GM21360 (cell line): ENCODE data around the gene CDC34.

ENCODE experiments used
- ATAC-seq: cut with Tn5 transposase; IDR thresholded peaks from one replicate; pipeline ENCODE4 v1.9.1; 2021; ENCODE audit warnings: mild to moderate bottlenecking, moderate library complexity; ENCODE audit not compliant: unreplicated experiment

CDC34 gene

DNA sequence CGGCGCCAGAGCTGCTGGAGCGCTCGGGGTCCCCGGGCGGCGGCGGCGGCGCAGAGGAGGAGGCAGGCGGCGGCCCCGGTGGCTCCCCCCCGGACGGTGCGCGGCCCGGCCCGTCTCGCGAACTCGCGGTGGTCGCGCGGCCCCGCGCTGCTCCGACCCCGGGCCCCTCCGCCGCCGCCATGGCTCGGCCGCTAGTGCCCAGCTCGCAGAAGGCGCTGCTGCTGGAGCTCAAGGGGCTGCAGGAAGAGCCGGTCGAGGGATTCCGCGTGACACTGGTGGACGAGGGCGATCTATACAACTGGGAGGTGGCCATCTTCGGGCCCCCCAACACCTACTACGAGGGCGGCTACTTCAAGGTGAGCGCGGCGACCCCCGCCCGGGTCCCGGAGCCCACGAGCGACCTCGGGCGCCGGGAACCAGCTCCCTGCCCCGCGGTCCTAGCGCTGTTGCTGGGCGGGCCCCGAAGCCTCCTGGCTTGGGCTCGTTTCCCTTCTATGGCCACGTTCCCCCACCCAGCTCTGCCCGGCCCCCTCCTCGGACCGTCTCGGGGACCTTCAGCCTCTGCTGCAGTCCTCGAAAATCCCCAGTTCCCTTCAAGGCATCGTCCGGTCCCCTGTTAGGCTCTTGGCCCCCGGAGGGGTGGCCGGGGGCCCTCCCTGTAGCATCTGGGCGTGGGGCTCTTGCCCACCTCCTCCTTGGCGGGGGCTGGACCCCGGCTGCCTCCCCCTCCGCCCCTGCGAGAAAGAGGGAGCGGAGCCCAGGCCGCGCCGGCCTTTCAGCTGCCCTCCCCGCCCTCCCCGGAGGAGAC is at the start of gene CDC34:
CDC34 (plus strand) TSS at position 8 of the 808 bp plus-strand sequence; CDS start at position 180, 172 bp downstream.
- peak; percentile 50 for ATAC-seq

DNA sequence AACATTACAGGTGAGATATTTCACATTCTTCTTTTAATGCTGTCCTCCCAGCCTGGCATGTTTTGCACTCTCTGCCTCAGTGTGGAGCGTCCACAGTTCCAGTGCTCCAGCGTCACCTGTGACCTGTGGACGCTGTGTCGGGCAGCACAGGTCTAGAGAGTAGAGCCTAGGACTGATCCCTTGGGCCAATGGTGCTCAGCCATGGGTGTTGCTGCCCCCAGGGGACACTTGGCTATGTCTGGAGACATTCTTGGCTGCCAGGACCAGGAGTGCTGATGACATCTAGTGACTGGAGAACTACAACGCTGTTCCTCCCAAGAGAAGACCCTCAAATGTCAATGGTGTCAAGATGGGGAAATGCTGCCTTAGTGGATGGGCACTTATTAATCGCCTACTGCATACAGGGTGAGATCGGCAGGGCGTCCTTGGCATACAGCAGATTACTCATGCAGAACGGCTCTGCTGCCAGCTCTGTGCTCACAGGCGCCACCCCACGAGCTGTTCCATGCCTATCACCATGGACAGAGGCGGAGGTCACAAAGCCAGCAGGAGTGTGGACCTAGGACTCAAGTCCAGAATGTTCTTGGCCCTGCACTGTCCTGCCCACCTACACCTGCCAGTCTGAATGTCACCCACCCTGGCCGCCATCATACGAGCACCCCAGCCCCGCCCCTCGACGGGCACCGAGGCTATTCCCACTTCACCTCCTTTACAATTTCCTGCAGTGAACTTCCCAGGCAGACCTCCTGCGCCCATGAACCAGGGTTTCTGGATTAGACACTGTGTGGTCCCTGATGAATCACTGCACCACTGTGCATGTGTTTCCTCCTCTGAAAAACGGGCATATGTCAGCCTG is 49.1 kb upstream of the CDC34 start:
- ATAC-seq = no peak

DNA sequence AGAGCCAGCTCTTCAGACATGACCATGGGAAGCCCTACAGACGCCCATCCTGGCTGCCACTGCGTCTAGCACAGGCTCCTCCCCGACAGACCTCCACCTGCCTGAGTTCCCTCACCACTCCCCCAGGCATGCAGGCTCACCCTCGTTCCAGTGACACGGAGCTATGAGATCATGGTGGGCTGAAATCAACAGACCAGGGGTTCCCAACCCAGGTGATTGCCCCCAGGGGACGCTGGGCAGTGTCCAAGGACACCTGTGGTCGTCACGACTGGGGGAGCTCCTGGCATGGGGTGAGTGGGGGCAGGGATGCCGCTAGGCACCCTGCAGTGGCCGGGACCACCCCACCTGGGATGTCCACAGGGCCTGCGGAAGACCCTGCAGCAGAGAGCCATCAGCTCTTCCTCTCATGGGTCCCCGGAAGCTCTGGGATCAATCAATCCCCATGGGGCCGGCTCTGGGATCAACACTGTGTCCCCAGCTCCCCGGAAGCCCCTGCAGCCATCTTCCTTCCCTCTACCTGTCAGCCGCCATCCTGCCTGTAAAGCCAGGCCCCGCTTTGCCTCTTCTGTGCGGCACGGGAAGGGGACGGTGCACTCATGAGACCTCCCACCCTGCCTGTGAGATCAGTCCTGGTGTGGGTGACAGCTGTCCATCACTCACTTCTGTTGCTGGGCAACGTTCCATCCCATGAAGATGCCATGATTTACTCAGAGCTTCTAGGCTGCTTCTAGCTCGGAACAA is 48.1 kb upstream of the CDC34 start:
- ATAC-seq = no peak

GRCh38 chr19:484494-484893 is 47.1 kb upstream of the CDC34 start:
- no peak for ATAC-seq

DNA sequence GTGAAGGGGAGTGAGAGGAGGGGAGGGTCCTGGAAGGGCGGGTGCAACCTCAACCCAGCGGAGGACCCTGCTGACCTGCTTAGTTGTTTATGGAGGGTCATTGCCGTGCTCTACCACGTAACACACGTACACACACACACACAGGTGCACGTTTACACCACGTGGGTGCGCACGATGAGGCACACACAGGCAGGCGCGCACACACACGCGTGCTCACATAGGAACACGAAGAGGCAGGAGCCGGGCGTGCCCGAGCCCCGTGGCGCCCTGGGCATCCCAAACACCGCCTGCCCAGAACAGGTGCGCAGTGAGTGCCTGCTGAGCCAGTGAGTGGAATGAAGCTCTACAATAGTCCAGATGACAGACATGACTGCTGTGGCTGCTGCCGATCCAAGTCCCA is 46.5 kb upstream of the CDC34 start:
- no peak for ATAC-seq

- ATAC-seq = no peak
These were observed 45.9 kb upstream of the CDC34 start for GRCh38 chr19:485583-486236.

GRCh38 chr19:488505-489417 is 42.8 kb upstream of the CDC34 start:
- peak; percentile 60 for ATAC-seq

DNA sequence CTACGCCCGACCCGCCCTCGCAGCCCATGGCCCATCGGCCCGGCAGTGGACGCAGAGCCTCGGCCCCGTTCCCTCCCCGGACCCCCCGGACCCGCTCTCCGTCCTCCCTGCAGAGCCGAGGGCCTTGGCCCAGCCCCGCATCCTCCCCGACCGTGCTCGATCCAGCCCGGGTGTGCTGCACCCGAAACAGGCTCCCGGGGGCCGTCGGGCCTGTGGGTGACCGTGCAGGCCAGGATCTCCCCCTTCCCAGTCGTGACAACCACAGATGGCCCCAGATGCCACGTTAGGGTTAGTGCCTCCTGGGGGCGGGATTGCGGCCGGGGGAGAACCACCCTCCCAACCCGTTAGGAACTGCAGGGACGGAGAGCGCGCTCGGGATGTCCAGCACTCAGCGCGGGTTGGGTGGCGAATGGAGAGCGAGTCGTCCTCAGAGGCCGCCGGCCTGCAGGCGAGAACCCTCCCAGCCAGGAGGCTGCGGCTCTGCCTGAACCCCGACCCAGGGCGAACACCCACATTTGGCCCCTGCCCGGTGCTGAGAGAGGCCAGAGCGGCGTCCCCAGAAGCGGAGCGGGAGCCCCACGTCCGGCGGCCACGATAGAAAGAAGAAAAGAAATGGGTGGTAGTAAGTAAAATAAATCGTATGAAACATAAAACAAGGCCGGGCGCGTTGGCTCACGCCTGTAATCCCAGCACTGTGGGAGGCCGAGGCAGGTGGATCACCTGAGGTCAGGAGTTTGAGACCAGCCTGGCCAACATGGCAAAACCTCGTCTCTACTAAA is 42.0 kb upstream of the CDC34 start:
- no peak for ATAC-seq

GRCh38 chr19:491146-491741 is 40.3 kb upstream of the CDC34 start:
- no peak for ATAC-seq

- ATAC-seq = no peak
These were observed 39.4 kb upstream of the CDC34 start for GRCh38 chr19:492091-492531.

DNA sequence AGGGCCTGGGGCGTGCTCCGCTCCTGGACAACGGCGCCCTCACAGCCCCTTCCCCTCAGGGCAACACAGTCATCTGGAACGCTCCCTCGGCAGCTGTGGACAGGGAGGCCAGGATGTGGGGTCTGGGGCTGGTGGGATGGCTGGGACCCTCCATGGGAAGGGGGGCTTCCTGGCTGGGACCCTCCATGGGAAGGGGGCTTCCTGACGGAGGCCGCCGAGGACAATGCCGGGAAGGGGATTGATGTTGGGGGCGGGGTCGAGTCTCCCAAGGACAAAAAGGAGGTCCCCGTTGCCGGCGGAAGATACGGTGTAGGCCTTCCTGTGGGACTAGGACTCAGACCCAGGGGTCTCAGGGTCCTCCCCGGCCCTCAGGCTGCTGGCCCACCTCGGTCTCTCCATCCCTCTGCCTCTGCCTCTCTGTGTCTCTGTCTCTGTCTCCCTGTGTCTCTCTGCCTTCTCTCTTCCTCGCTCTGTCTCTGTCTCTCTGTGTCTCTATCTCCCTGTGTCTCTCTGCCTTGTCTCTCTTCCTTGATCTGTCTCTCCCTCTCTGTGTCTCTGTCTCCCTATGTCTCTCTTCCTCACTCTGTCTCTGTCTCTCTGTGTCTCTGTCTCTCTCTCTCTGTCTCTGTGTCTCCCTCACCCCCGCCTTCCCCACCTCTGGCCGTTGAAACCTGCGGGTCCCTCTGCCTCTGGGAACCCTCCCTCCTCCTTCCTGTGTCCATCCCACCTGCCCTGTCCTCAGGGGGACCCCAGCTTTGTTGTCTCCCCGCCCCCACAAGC is 38.0 kb upstream of the CDC34 start:
- no peak for ATAC-seq

- ATAC-seq = no peak
These were observed 37.1 kb upstream of the CDC34 start for GRCh38 chr19:494171-495080.

GRCh38 chr19:495081-495401 is 36.5 kb upstream of the CDC34 start:
- no peak for ATAC-seq

- ATAC-seq = no peak
These were observed 36.0 kb upstream of the CDC34 start for GRCh38 chr19:495402-496111.

- no peak for ATAC-seq
These were observed 35.4 kb upstream of the CDC34 start, which contains the start of gene MADCAM1 for GRCh38 chr19:496112-496665. Gene MADCAM1, plus strand, starts transcription at chr19:496486. Its CDS starts 14 bp downstream, at chr19:496500.

- no peak for ATAC-seq
These were observed 34.6 kb upstream of the CDC34 start for GRCh38 chr19:496986-497385.
